Measurements from ENCODE around the gene MBD3. TPM values are rescaled to one million over a fixed set of nuclear protein-coding genes. Genes with fewer than 3 reads are reported as not detected.

The MBD3 gene
- total and polyA plus RNA-seq, 5 donors: 45.8 to 96.2 (median 62.9) TPM

- 84% methylated on average over 49 of the region's 49 CpGs for WGBS
- peak in 1 of 2 donors; percentile 5 for ATAC-seq
- H3K27ac ChIP-seq (ENCODE audit: low read length): no peak overlapping the region
Measured at GRCh38 chr19:1577929-1578618, 14.6 kb downstream of the MBD3 start.

GRCh38 chr19:1577090-1577928, 15.4 kb downstream of the MBD3 start:
- 73% methylated on average over 41 of the region's 41 CpGs for WGBS
- Histone ChIP-seq H3K27ac (ENCODE audit: low read length) (no peak overlapping the region), H3K4me3 (ENCODE audit: low read length) (no peak overlapping the region), H3K27me3 (ENCODE audit: control insufficient read depth, insufficient read depth) (no peaks in the 10 kb centered on the region), H3K4me1 (ENCODE audit: control insufficient read depth, insufficient read depth, low read length) (no peaks in the 10 kb centered on the region), H3K9me3 (ENCODE audit: control insufficient read depth, low read length) (no peaks in the 10 kb centered on the region)
- peak in 1 of 3 donors; percentile 38 for DNase-seq
- peak; percentile 28 to 40 for ATAC-seq
- intact Hi-C loops (cut with DNase I): no loop called here

More at GRCh38 chr19:1577929-1578618, 14.6 kb downstream of the MBD3 start:
- Histone ChIP-seq H3K4me3 (ENCODE audit: low read length) (no peak overlapping the region), H3K9me3 (ENCODE audit: control insufficient read depth, low read length) (no peaks in the 10 kb centered on the region), H3K4me1 (ENCODE audit: control insufficient read depth, insufficient read depth, low read length) (no peaks in the 10 kb centered on the region), H3K27me3 (ENCODE audit: control insufficient read depth, insufficient read depth) (no peaks in the 10 kb centered on the region)
- DNase-seq: no peak
- intact Hi-C loops (cut with DNase I): no loop called here

- no peaks in the 10 kb centered on the region for H3K9me3 ChIP-seq (ENCODE audit: control insufficient read depth, low read length)
- intact Hi-C loops (cut with DNase I): no loop called here
- WGBS: 82% methylated on average over 30 of the region's 30 CpGs
- no peaks in the 10 kb centered on the region for H3K4me1 ChIP-seq (ENCODE audit: control insufficient read depth, insufficient read depth, low read length)
- no peak overlapping the region for H3K4me3 ChIP-seq (ENCODE audit: low read length)
- H3K27me3 ChIP-seq (ENCODE audit: control insufficient read depth, insufficient read depth): no peaks in the 10 kb centered on the region
- no peak for DNase-seq
- peak in 1 of 2 donors; percentile 8 for ATAC-seq
- H3K27ac ChIP-seq (ENCODE audit: low read length): no peak overlapping the region
Measured at GRCh38 chr19:1576242-1577089, 16.2 kb downstream of the MBD3 start.

GRCh38 chr19:1575323-1576241, 17.1 kb downstream of the MBD3 start:
- H3K4me3 ChIP-seq (ENCODE audit: low read length): no peak overlapping the region
- H3K4me1 ChIP-seq (ENCODE audit: control insufficient read depth, insufficient read depth, low read length): no peaks in the 10 kb centered on the region
- H3K9me3 ChIP-seq (ENCODE audit: control insufficient read depth, low read length): no peaks in the 10 kb centered on the region
- DNase-seq (no peak), ATAC-seq (peak in 1 of 2 donors; percentile 6)
- no peak overlapping the region for H3K27ac ChIP-seq (ENCODE audit: low read length)
- intact Hi-C loops (cut with DNase I): no loop called here
- no peaks in the 10 kb centered on the region for H3K27me3 ChIP-seq (ENCODE audit: control insufficient read depth, insufficient read depth)
- WGBS: 84% methylated on average over 22 of the region's 22 CpGs

GRCh38 chr19:1574354-1575136, 18.1 kb downstream of the MBD3 start:
- WGBS: 83% methylated on average over 34 of the region's 34 CpGs
- intact Hi-C loops (cut with DNase I): no loop called here
- ATAC-seq: no peak
- no peaks in the 10 kb centered on the region for H3K9me3 ChIP-seq (ENCODE audit: control insufficient read depth, low read length)
- H3K27me3 ChIP-seq (ENCODE audit: control insufficient read depth, insufficient read depth): no peaks in the 10 kb centered on the region
- no peaks in the 10 kb centered on the region for H3K4me1 ChIP-seq (ENCODE audit: control insufficient read depth, insufficient read depth, low read length)
- no peak overlapping the region for H3K4me3 ChIP-seq (ENCODE audit: low read length)
- DNase-seq: no peak
- H3K27ac ChIP-seq (ENCODE audit: low read length): no peak overlapping the region

- WGBS: 89% methylated on average over 9 of the region's 9 CpGs
- no peak for DNase-seq
- no peak for ATAC-seq
Measured at GRCh38 chr19:1572795-1573194, 19.9 kb downstream of the MBD3 start.

GRCh38 chr19:1571358-1571757, 21.3 kb downstream of the MBD3 start:
- Histone ChIP-seq H3K9me3 (ENCODE audit: control insufficient read depth, low read length) (no peaks in the 10 kb centered on the region), H3K4me1 (ENCODE audit: control insufficient read depth, insufficient read depth, low read length) (peaks cover 4% of the 10 kb centered on the region), H3K4me3 (ENCODE audit: low read length) (no peak overlapping the region), H3K27me3 (ENCODE audit: control insufficient read depth, insufficient read depth) (no peaks in the 10 kb centered on the region), H3K27ac (ENCODE audit: low read length) (no peak overlapping the region)
- intact Hi-C loops (cut with DNase I): no loop called here
- DNase-seq (no peak), ATAC-seq (no peak)
- 89% methylated on average over 12 of the region's 12 CpGs for whole genome bisulfite sequencing

More at GRCh38 chr19:1572795-1573194, 19.9 kb downstream of the MBD3 start:
- no peaks in the 10 kb centered on the region for H3K27me3 ChIP-seq (ENCODE audit: control insufficient read depth, insufficient read depth)
- no peaks in the 10 kb centered on the region for H3K9me3 ChIP-seq (ENCODE audit: control insufficient read depth, low read length)
- H3K4me3 ChIP-seq (ENCODE audit: low read length): no peak overlapping the region
- no peak overlapping the region for H3K27ac ChIP-seq (ENCODE audit: low read length)
- H3K4me1 ChIP-seq (ENCODE audit: control insufficient read depth, insufficient read depth, low read length): peaks cover 4% of the 10 kb centered on the region
- intact Hi-C loops (cut with DNase I): no loop called here

GRCh38 chr19:1570836-1571235, 21.8 kb downstream of the MBD3 start:
- H3K27ac ChIP-seq (ENCODE audit: low read length): no peak overlapping the region
- no peaks in the 10 kb centered on the region for H3K27me3 ChIP-seq (ENCODE audit: control insufficient read depth, insufficient read depth)
- 96% methylated on average over 13 of the region's 13 CpGs for whole genome bisulfite sequencing
- H3K4me3 ChIP-seq (ENCODE audit: low read length): no peak overlapping the region
- intact Hi-C loops (cut with DNase I): no loop called here
- no peaks in the 10 kb centered on the region for H3K9me3 ChIP-seq (ENCODE audit: control insufficient read depth, low read length)
- DNase-seq: no peak
- H3K4me1 ChIP-seq (ENCODE audit: control insufficient read depth, insufficient read depth, low read length): peaks cover 7% of the 10 kb centered on the region
- no peak for ATAC-seq

GRCh38 chr19:1569997-1570396, 22.7 kb downstream of the MBD3 start:
- no peaks in the 10 kb centered on the region for H3K27me3 ChIP-seq (ENCODE audit: control insufficient read depth, insufficient read depth)
- peaks cover 7% of the 10 kb centered on the region for H3K4me1 ChIP-seq (ENCODE audit: control insufficient read depth, insufficient read depth, low read length)
- DNase-seq (no peak), ATAC-seq (no peak)
- H3K27ac ChIP-seq (ENCODE audit: low read length): no peak overlapping the region
- no peaks in the 10 kb centered on the region for H3K9me3 ChIP-seq (ENCODE audit: control insufficient read depth, low read length)
- WGBS: 74% methylated on average over 4 of the region's 4 CpGs
- intact Hi-C loops (cut with DNase I): no loop called here
- no peak overlapping the region for H3K4me3 ChIP-seq (ENCODE audit: low read length)

All from right cardiac atrium (tissue), 5 donors.